Fibroblast of lung (primary cell): ENCODE data around the gene M6PR.

Experiments used
- EZH2 ChIP-seq: IDR thresholded peaks from 2 replicates; pipeline ENCODE4 v1.5.1; 2012; ENCODE audit warnings: low read length, control low read depth, mild to moderate bottlenecking; ENCODE audit errors: missing control alignments
- TF ChIP-seq, protein P1 (sequence below), 2 donors: IDR thresholded peaks in 1 of 2; conservative IDR thresholded peaks in 1 of 2; 1 replicate in 1 of 2; 2 replicates in 1 of 2; pipeline ENCODE4 v1.5.1; 2011 to 2012; ENCODE audit warnings: low read length in 2 of 2, control low read depth in 1 of 2, inconsistent platforms in 1 of 2, low read depth in 1 of 2, mild to moderate bottlenecking in 1 of 2

DNA sequence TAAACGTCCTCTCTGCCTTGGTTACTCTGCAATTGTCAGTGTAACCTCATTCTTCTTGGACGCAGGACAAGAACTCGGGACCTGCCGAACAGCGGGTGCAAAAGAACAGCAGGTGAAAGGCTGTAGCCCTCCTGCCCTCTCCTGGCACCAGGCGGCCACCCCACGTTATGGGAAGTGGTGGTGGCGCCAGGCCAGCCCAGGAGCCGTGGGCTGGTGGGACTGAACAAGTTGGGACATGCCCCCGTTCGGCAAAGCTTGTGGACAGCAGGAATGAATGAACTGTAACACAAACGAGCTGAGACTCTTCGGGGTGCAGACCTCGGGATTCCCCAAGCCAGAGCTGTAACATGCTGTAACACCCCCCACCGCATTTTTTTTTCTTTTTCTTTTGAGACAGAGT is 6.6 kb upstream of the M6PR start:
- TF ChIP-seq, protein P1, sequence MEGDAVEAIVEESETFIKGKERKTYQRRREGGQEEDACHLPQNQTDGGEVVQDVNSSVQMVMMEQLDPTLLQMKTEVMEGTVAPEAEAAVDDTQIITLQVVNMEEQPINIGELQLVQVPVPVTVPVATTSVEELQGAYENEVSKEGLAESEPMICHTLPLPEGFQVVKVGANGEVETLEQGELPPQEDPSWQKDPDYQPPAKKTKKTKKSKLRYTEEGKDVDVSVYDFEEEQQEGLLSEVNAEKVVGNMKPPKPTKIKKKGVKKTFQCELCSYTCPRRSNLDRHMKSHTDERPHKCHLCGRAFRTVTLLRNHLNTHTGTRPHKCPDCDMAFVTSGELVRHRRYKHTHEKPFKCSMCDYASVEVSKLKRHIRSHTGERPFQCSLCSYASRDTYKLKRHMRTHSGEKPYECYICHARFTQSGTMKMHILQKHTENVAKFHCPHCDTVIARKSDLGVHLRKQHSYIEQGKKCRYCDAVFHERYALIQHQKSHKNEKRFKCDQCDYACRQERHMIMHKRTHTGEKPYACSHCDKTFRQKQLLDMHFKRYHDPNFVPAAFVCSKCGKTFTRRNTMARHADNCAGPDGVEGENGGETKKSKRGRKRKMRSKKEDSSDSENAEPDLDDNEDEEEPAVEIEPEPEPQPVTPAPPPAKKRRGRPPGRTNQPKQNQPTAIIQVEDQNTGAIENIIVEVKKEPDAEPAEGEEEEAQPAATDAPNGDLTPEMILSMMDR (conservative IDR thresholded peaks at IDR 0.05 in 1 of 2, IDR thresholded peaks at IDR 0.05 in 1 of 2; ENCODE audit: low read depth in 1 of 2, low read length in 2 of 2), result no peak
- no peak for TF ChIP-seq EZH2
